Chondrocyte (in vitro differentiated cells): Measurements from ENCODE around the gene SPRED2. TPM values are rescaled to one million over a fixed set of nuclear protein-coding genes. Genes with fewer than 3 reads are reported as not detected.

Experiments used
- DNase-seq: peaks from one replicate; pipeline ENCODE4 v3.0.0; 2021; ENCODE audit warnings: mixed read lengths, low spot score
- H3K27ac Mint-ChIP-seq: one replicate; pipeline ENCODE4 v1.8.0; 2021; ENCODE audit warnings: mild to moderate bottlenecking, moderate library complexity, mixed read lengths; ENCODE audit not compliant: unreplicated experiment
- H3K27me3 Mint-ChIP-seq: 2 replicates; pipeline ENCODE4 v1.8.0; 2021; ENCODE audit warnings: low read depth, mixed read lengths
- H3K36me3 Mint-ChIP-seq: 2 replicates; pipeline ENCODE4 v1.8.0; 2021; ENCODE audit warnings: low read depth, mixed read lengths
- H3K4me1 Mint-ChIP-seq: 2 replicates; pipeline ENCODE4 v1.8.0; 2021; ENCODE audit warnings: low read depth, mild to moderate bottlenecking, mixed read lengths
- H3K4me3 Mint-ChIP-seq: one replicate; pipeline ENCODE4 v1.8.0; 2021; ENCODE audit warnings: mild to moderate bottlenecking, moderate library complexity, mixed read lengths; ENCODE audit not compliant: unreplicated experiment
- H3K9me3 Mint-ChIP-seq: 2 replicates; pipeline ENCODE4 v1.8.0; 2021; ENCODE audit warnings: low read depth, mixed read lengths
- long read RNA-seq: library from polyadenylated mRNA; stranded (forward); transcript quantifications from one replicate; pipeline ENCODE4 v2.0.0, GENCODE V29; 2021
- total RNA-seq: library from RNA; stranded (reverse); gene quantifications from 3 replicates; pipeline ENCODE4 v1.2.1, GENCODE V29; 2021
- TF ChIP-seq, protein P1 (sequence below): fragments of 200-600 bp; sonication (generic); IDR thresholded peaks from 2 replicates; pipeline ENCODE4 v1.5.0; 2021; ENCODE audit warnings: antibody characterized with exemption, mild to moderate bottlenecking, moderate library complexity

Gene SPRED2, protein sequence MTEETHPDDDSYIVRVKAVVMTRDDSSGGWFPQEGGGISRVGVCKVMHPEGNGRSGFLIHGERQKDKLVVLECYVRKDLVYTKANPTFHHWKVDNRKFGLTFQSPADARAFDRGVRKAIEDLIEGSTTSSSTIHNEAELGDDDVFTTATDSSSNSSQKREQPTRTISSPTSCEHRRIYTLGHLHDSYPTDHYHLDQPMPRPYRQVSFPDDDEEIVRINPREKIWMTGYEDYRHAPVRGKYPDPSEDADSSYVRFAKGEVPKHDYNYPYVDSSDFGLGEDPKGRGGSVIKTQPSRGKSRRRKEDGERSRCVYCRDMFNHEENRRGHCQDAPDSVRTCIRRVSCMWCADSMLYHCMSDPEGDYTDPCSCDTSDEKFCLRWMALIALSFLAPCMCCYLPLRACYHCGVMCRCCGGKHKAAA
- 21.5 to 26.1 TPM (median 23.1 TPM) in 3 replicates for total RNA-seq
- long read RNA-seq, full-length matches to known transcripts = 12 of 23 reads
- long read RNA-seq, partial matches to known transcripts = 1 of 23 reads
- long read RNA-seq, other reads (novel, unspliced or antisense) = 10 of 23 reads

DNA sequence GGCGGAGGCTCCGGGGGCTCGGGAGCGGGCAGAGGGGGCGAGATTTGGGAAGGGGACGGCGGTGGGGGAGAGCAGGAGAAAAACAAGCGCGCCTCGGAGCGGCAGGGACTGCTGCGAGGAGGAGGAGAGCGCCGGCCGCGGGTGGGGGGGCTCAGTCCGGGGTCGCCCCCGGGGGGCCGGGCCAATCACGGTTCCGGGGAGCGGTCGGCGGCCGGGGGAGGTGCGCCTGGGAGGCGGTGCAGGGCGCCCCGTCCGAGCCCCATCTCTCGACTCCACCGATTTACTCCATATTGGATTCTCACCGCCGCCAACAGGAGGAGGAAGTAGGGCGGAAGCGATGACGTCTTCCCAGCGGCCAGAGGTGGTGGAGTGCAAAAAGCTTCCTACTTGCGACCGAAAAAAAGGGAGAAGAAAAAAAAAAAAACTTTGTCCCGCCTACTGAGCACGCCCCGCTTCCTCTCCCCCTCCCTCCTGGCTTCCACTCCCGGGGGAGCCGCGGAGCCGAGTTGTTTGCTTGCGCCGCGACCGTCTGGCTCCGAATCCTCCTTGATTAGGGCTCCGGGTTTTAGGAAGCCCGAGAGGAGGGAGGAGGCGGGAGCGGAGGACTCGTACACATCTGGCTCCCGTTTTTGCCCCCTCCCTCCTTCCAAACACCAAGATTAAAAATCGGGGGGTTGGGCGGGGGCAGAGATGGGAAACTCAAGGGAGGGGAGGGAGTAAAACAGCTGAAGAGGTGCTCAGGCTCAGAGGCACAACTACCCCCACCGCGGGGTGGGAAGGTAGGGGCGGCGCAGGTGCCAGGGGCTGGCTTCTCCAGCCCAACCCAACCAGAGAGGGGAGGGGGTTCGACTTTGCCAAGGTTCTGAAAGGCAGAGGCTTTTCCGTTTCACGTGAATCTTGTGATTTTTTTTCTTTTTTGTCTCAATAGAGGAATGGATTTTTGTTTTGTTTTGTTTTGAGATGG is at the start of gene SPRED2:
Gene SPRED2, minus strand, starts transcription at position 373 of the 964 bp plus-strand sequence. CDS start 612 bp downstream, outside the sequence.
- Mint-ChIP-seq H3K9me3 (no peaks in the 10 kb centered on the region), H3K4me1 (peaks cover 26% of the 10 kb centered on the region), H3K27ac (peak within 1 kb of the TSS; percentile 93), H3K36me3 (peaks cover 2% of the 10 kb centered on the region), H3K4me3 (peak within 1 kb of the TSS; percentile 91), H3K27me3 (no peaks in the 10 kb centered on the region)
- DNase-seq = peak; percentile 97
- TF ChIP-seq, protein P1, sequence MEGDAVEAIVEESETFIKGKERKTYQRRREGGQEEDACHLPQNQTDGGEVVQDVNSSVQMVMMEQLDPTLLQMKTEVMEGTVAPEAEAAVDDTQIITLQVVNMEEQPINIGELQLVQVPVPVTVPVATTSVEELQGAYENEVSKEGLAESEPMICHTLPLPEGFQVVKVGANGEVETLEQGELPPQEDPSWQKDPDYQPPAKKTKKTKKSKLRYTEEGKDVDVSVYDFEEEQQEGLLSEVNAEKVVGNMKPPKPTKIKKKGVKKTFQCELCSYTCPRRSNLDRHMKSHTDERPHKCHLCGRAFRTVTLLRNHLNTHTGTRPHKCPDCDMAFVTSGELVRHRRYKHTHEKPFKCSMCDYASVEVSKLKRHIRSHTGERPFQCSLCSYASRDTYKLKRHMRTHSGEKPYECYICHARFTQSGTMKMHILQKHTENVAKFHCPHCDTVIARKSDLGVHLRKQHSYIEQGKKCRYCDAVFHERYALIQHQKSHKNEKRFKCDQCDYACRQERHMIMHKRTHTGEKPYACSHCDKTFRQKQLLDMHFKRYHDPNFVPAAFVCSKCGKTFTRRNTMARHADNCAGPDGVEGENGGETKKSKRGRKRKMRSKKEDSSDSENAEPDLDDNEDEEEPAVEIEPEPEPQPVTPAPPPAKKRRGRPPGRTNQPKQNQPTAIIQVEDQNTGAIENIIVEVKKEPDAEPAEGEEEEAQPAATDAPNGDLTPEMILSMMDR = peak; percentile 54

DNA sequence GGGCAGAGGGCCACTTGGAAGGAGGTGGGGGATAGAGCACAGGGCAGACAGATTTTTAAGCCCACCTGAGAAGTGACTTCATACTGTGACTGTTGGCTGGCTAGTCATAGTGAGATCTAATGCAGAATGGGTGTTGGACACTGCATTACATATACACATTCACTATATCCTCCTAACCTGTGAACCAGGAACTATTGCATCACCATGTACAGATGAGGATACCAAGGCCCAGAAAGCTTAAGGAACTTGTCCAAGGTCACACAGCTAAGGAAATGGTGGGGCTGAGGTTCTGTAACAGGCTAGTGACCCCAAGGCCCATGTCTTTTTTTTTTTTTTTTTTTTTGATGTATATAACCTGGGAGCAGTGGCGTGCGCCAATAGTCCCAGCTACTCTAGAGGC is 49.6 kb upstream of the SPRED2 start:
- no peaks in the 10 kb centered on the region for H3K9me3 Mint-ChIP-seq
- peaks cover 7% of the 10 kb centered on the region for H3K4me1 Mint-ChIP-seq
- TF ChIP-seq, protein P1 = no peak
- no peak overlapping the region for H3K4me3 Mint-ChIP-seq
- no peaks in the 10 kb centered on the region for H3K36me3 Mint-ChIP-seq
- no peak overlapping the region for H3K27ac Mint-ChIP-seq
- no peaks in the 10 kb centered on the region for H3K27me3 Mint-ChIP-seq
- DNase-seq = no peak

DNA sequence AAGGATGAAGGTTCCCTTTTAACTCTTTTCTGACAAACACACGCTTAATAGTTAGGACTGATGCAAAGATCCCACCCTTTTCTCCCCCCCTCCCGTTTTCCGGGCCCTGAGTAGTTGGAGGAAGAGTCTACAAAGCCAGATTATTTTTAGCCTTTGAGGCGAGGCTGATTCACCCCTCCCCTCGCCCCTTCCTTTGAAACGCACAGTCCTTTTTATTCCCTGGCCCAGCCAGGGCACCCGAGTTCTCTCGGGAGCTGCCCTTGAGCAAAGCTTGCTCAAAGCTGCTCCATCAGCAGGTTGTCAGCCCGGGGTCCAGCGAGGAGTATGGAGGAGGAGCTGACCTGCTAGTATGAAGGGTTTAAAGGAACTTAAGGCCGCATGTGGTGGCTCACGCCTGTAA is 47.1 kb upstream of the SPRED2 start:
- no peak overlapping the region for H3K27ac Mint-ChIP-seq
- H3K36me3 Mint-ChIP-seq = peaks cover 1% of the 10 kb centered on the region
- TF ChIP-seq, protein P1 = no peak
- H3K9me3 Mint-ChIP-seq = peaks cover 14% of the 10 kb centered on the region
- H3K27me3 Mint-ChIP-seq = no peaks in the 10 kb centered on the region
- no peak overlapping the region for H3K4me3 Mint-ChIP-seq
- no peak for DNase-seq
- H3K4me1 Mint-ChIP-seq = peaks cover 7% of the 10 kb centered on the region

DNA sequence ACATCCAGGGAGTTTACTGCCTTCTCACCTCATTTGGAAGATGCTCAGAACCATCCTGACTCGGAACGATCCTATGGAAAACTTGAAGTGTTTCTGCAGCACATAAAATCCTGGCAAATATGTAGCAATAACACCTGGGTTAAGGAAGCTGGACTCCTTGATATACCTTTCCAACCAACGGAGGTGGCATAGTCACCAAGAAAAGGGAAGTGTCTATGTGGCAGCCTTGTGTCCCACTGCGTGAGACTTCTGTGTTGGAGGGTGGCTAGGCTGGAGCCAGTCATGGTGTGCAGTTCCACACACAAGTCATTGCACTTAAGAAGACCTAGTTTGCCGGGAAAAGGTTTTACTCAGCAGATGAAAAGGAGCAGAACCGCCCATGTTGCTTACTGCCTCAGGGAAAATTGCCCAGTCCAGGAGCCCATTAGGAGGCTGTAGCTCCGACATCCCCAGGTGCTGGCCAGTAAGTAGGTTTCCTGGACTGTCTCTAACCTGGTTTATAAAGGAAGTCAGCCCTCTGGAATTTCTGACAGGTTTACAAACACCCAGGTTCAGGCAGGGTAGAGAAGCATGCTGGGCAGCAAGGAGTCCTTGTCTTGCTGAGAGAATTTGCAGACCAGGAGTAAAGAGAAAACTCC is 46.2 kb upstream of the SPRED2 start:
- TF ChIP-seq, protein P1 = no peak
- H3K9me3 Mint-ChIP-seq = peaks cover 20% of the 10 kb centered on the region
- H3K27ac Mint-ChIP-seq = no peak overlapping the region
- peaks cover 1% of the 10 kb centered on the region for H3K36me3 Mint-ChIP-seq
- H3K4me1 Mint-ChIP-seq = peaks cover 7% of the 10 kb centered on the region
- no peak for DNase-seq
- no peak overlapping the region for H3K4me3 Mint-ChIP-seq
- no peaks in the 10 kb centered on the region for H3K27me3 Mint-ChIP-seq
